A549 (cell line): ENCODE results near the gene MIX23. TPM values are rescaled to one million over a fixed set of nuclear protein-coding genes. Genes with fewer than 3 reads are reported as not detected.

Source experiments
- ATAC-seq, 2 experiments: fragments of 200-7000 bp in 1 of 2; fragments of >200 bp in 1 of 2; cut with Nextera tagmentation in 1 of 2; cut with Tn5 transposase in 1 of 2; 3 replicates each; pipeline versions ENCODE4 v1.8.0 to v1.9.1; 2018 to 2020; ENCODE audit warnings: mild to moderate bottlenecking in 1 of 2, moderate library complexity in 1 of 2
- CTCF ChIA-PET: fragments of 300-600 bp; sonication (Branson Sonifier 250); formaldehyde crosslinking; extraction: SDS; loops from one replicate; lab custom pipeline; 2021; ENCODE audit warnings: antibody characterized with exemption, inconsistent platforms; lab: Yijun Ruan, JAX
- POLR2A ChIA-PET: fragments of 350-600 bp; formaldehyde crosslinking; extraction: SDS; loops from one replicate; lab custom pipeline; 2021; ENCODE audit warnings: antibody characterized with exemption, inconsistent platforms; lab: Yijun Ruan, JAX
- DNase-seq, 2 experiments: peaks; one replicate each; pipeline versions ENCODE4 v3.0.0 to v3.0.0-alpha.2; 2011 to 2016; ENCODE audit warnings: low read depth in 1 of 2, low spot score in 1 of 2
- FAIRE-seq: peaks from 2 replicates; lab custom pipeline; 2011; peaks lifted over from hg19 to GRCh38; lab: Jason Lieb, UNC
- H3K27ac ChIP-seq, 2 experiments: fragments of >200 bp; sonication (Bioruptor Twin); formaldehyde crosslinking; 3 replicates each; pipeline ENCODE4 v1.5.1; 2016 to 2017
- H3K4me1 ChIP-seq: fragments of >200 bp; sonication (Bioruptor Twin); formaldehyde crosslinking; 3 replicates; pipeline ENCODE4 v1.6.1; 2016
- H3K4me2 ChIP-seq: fragments of >200 bp; sonication (Bioruptor Twin); formaldehyde crosslinking; 3 replicates; pipeline ENCODE4 v1.6.1; 2016
- H3K4me3 ChIP-seq: fragments of >200 bp; sonication (Bioruptor Twin); formaldehyde crosslinking; 3 replicates; pipeline ENCODE4 v1.5.1; 2016
- H3K9me3 ChIP-seq: fragments of >200 bp; sonication (Bioruptor Twin); formaldehyde crosslinking; 3 replicates; pipeline ENCODE4 v1.6.1; 2016
- ATOH8 ChIP-seq: fragments of 250-450 bp; sonication (Bioruptor Pico); IDR thresholded peaks from 2 replicates; pipeline ENCODE4 v1.5.0; 2020; ENCODE audit warnings: low read depth, mild to moderate bottlenecking, moderate library complexity
- CEBPB ChIP-seq, 2 experiments: fragments of >200 bp in 1 of 2; sonication (Bioruptor Twin) in 1 of 2; formaldehyde crosslinking in 1 of 2; IDR thresholded peaks; 2 replicates each; pipeline ENCODE4 v1.6.1; 2012 to 2016
- CHD4 ChIP-seq: fragments of 200-600 bp; sonication (generic); IDR thresholded peaks from 2 replicates; pipeline ENCODE4 v1.6.1; 2016; ENCODE audit warnings: antibody characterized with exemption, mild to moderate bottlenecking, borderline replicate concordance
- GATA3 ChIP-seq: IDR thresholded peaks from 2 replicates; pipeline ENCODE4 v1.6.1; 2012; ENCODE audit warnings: borderline replicate concordance
- JUNB ChIP-seq: fragments of >200 bp; sonication (Bioruptor Twin); formaldehyde crosslinking; IDR thresholded peaks from 2 replicates; pipeline ENCODE4 v1.6.1; 2016
- POLR2A ChIP-seq: IDR thresholded peaks from 2 replicates; pipeline ENCODE4 v1.6.1; 2012; ENCODE audit warnings: mild to moderate bottlenecking, low read length
- RARB ChIP-seq: fragments of 250-450 bp; sonication (Bioruptor Pico); IDR thresholded peaks from 2 replicates; pipeline ENCODE4 v1.8.0; 2021; ENCODE audit warnings: mild to moderate bottlenecking, moderate library complexity
- RCOR1 ChIP-seq: fragments of 150-350 bp; IDR thresholded peaks from 2 replicates; pipeline ENCODE4 v1.6.1; 2014; ENCODE audit warnings: antibody characterized with exemption, low read length, low read depth
- SMC3 ChIP-seq: fragments of >200 bp; sonication (Bioruptor Twin); formaldehyde crosslinking; IDR thresholded peaks from 3 replicates; pipeline ENCODE4 v1.6.1; 2018; ENCODE audit warnings: inconsistent platforms
- TFCP2L1 ChIP-seq: fragments of 250-450 bp; sonication (Bioruptor Pico); IDR thresholded peaks from 2 replicates; pipeline ENCODE4 v1.5.0; 2021; ENCODE audit warnings: mild to moderate bottlenecking
- WGBS: methylation state at CpG from one replicate; pipeline ENCODE4 v1.1.6; 2017; ENCODE audit errors: missing lambda C conversion rate; 5-methylcytosine and 5-hydroxymethylcytosine counted together
- polyA plus RNA-seq, 4 experiments: library from polyadenylated mRNA; depleted of rRNA in 3 of 4; stranded (reverse); fragments of >200 nt; fragmentation: RNase III in 1 of 4; extraction: RNeasy Plus Mini Kit Qiagen cat#74134 plus additional on column Dnase treatment in 1 of 4; gene quantifications; 2 replicates in 3 of 4; 3 replicates in 1 of 4; pipeline ENCODE4 v1.2.3, GENCODE V29; 2011 to 2017
- small RNA-seq, 6 experiments: library from RNA; depleted of rRNA; stranded (forward); fragments of <200 nt; gene quantifications; one replicate each; pipeline ENCODE3, GENCODE V24; 2012
- TF ChIP-seq, protein P1 (sequence below): fragments of 150-350 bp; IDR thresholded peaks from 2 replicates; pipeline ENCODE4 v1.6.1; 2014; ENCODE audit warnings: low read depth, mild to moderate bottlenecking, low read length
- TF ChIP-seq, protein P2 (sequence below): fragments of 450-650 bp; IDR thresholded peaks from 2 replicates; pipeline ENCODE4 v1.6.1; 2014; ENCODE audit warnings: antibody characterized with exemption
- TF ChIP-seq, protein P3 (sequence below): IDR thresholded peaks from 2 replicates; pipeline ENCODE4 v1.6.1; 2012

The MIX23 gene
- polyA plus RNA-seq, 2 of the 4 experiments (the other 2 are of a cell fraction) = 51.6 to 54.1 TPM

GRCh38 chr3:122310361-122310760 is 72.7 kb downstream of the MIX23 start:
- FAIRE-seq = no peak
- POLR2A ChIA-PET = no interaction called here

More at GRCh38 chr3:122310361-122310760, 72.7 kb downstream of the MIX23 start:
- Histone ChIP-seq H3K9me3 (no peaks in the 10 kb centered on the region), H3K27ac (no peak overlapping the region), H3K4me2 (no peak overlapping the region), H3K4me1 (no peaks in the 10 kb centered on the region), H3K4me3 (no peak overlapping the region)
- CTCF ChIA-PET = no interaction called here
- DNase-seq = no peak
- no peak for ATAC-seq
- TF ChIP-seq RCOR1 = no peak
- TF ChIP-seq ATOH8 (CRISPR knock-in tag) = no peak
- no peak for TF ChIP-seq POLR2A
- TF ChIP-seq, protein P1, sequence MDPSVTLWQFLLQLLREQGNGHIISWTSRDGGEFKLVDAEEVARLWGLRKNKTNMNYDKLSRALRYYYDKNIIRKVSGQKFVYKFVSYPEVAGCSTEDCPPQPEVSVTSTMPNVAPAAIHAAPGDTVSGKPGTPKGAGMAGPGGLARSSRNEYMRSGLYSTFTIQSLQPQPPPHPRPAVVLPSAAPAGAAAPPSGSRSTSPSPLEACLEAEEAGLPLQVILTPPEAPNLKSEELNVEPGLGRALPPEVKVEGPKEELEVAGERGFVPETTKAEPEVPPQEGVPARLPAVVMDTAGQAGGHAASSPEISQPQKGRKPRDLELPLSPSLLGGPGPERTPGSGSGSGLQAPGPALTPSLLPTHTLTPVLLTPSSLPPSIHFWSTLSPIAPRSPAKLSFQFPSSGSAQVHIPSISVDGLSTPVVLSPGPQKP = no peak
- no peak for TF ChIP-seq GATA3
- TF ChIP-seq, protein P2, sequence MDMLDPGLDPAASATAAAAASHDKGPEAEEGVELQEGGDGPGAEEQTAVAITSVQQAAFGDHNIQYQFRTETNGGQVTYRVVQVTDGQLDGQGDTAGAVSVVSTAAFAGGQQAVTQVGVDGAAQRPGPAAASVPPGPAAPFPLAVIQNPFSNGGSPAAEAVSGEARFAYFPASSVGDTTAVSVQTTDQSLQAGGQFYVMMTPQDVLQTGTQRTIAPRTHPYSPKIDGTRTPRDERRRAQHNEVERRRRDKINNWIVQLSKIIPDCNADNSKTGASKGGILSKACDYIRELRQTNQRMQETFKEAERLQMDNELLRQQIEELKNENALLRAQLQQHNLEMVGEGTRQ = no peak
- TF ChIP-seq TFCP2L1 (CRISPR knock-in tag) = no peak
- no peak for TF ChIP-seq CEBPB (IDR thresholded peaks at IDR 0.05)
- TF ChIP-seq CHD4 = no peak
- TF ChIP-seq RARB (CRISPR knock-in tag) = no peak
- no peak for TF ChIP-seq JUNB
- TF ChIP-seq SMC3 = no peak
- TF ChIP-seq, protein P3, sequence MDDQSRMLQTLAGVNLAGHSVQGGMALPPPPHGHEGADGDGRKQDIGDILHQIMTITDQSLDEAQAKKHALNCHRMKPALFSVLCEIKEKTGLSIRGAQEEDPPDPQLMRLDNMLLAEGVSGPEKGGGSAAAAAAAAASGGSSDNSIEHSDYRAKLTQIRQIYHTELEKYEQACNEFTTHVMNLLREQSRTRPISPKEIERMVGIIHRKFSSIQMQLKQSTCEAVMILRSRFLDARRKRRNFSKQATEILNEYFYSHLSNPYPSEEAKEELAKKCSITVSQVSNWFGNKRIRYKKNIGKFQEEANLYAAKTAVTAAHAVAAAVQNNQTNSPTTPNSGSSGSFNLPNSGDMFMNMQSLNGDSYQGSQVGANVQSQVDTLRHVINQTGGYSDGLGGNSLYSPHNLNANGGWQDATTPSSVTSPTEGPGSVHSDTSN = no peak
- 20% methylated on average over 1 of the region's 1 CpG for WGBS

Small RNA genes within 50 kb of the gene (small RNA-seq; reads per million reads assigned to genes)
- 0 reads per million in 6 experiments for gene AC083798.1

Other genes starting within 250 kb of the MIX23 start
- not detected in 2 replicates for gene CASR, start 199.6 kb downstream of the MIX23 start, polyA plus RNA-seq (2011; rRNA removed)
- not detected in 3 replicates for gene CASR, start 199.6 kb downstream of the MIX23 start, polyA plus RNA-seq (2017; fragmentation: RNase III; extraction: RNeasy Plus Mini Kit Qiagen cat#74134 plus additional on column Dnase treatment)
- gene CSTA, start 58.0 kb downstream of the MIX23 start, polyA plus RNA-seq (2011; rRNA removed) = 7.8 and 7.9 TPM in 2 replicates
- gene CSTA, start 58.0 kb downstream of the MIX23 start, polyA plus RNA-seq (2017; fragmentation: RNase III; extraction: RNeasy Plus Mini Kit Qiagen cat#74134 plus additional on column Dnase treatment) = 0.41 to 1.1 TPM (median 0.91 TPM) in 3 replicates
- gene FAM162A, start 951 bp upstream of the MIX23 start, polyA plus RNA-seq (2011; rRNA removed) = 61.1 and 64.8 TPM in 2 replicates
- 40.7 to 43.5 TPM (median 41.8 TPM) in 3 replicates for gene FAM162A, start 951 bp upstream of the MIX23 start, polyA plus RNA-seq (2017; fragmentation: RNase III; extraction: RNeasy Plus Mini Kit Qiagen cat#74134 plus additional on column Dnase treatment)
- 9.0 and 10.2 TPM in 2 replicates for gene WDR5B, start 32.8 kb upstream of the MIX23 start, polyA plus RNA-seq (2011; rRNA removed)
- 5.1 to 5.9 TPM (median 5.9 TPM) in 3 replicates for gene WDR5B, start 32.8 kb upstream of the MIX23 start, polyA plus RNA-seq (2017; fragmentation: RNase III; extraction: RNeasy Plus Mini Kit Qiagen cat#74134 plus additional on column Dnase treatment)
- gene KPNA1, start 131.7 kb upstream of the MIX23 start, polyA plus RNA-seq (2011; rRNA removed) = 81.8 and 86.6 TPM in 2 replicates
- 48.1 to 50.7 TPM (median 48.9 TPM) in 3 replicates for gene KPNA1, start 131.7 kb upstream of the MIX23 start, polyA plus RNA-seq (2017; fragmentation: RNase III; extraction: RNeasy Plus Mini Kit Qiagen cat#74134 plus additional on column Dnase treatment)
- 11.7 and 12.6 TPM in 2 replicates for gene PARP9, start 181.1 kb upstream of the MIX23 start, polyA plus RNA-seq (2011; rRNA removed)
- gene PARP9, start 181.1 kb upstream of the MIX23 start, polyA plus RNA-seq (2017; fragmentation: RNase III; extraction: RNeasy Plus Mini Kit Qiagen cat#74134 plus additional on column Dnase treatment) = 4.5 to 7.0 TPM (median 5.1 TPM) in 3 replicates
- gene DTX3L, start 181.1 kb upstream of the MIX23 start, polyA plus RNA-seq (2011; rRNA removed) = 4.2 and 6.9 TPM in 2 replicates
- gene DTX3L, start 181.1 kb upstream of the MIX23 start, polyA plus RNA-seq (2017; fragmentation: RNase III; extraction: RNeasy Plus Mini Kit Qiagen cat#74134 plus additional on column Dnase treatment) = 5.3 to 6.8 TPM (median 5.7 TPM) in 3 replicates
- gene PARP15, start 194.4 kb upstream of the MIX23 start, polyA plus RNA-seq (2011; rRNA removed) = 0.05 TPM in 1 of 2 replicates, not detected in the other
- not detected in 3 replicates for gene PARP15, start 194.4 kb upstream of the MIX23 start, polyA plus RNA-seq (2017; fragmentation: RNase III; extraction: RNeasy Plus Mini Kit Qiagen cat#74134 plus additional on column Dnase treatment)